ENCODE data around the gene MPP1.

Gene MPP1

GRCh38 chrX:154806837-154807501 lies 1.7 kb upstream of the MPP1 start:
- Histone ChIP-seq H3K9me3 (ENCODE audit: severe bottlenecking) (no peaks in the 10 kb centered on the region), H3K27me3 (ENCODE audit: insufficient read depth, poor library complexity, severe bottlenecking) (no peaks in the 10 kb centered on the region), H3K27ac (ENCODE audit: poor library complexity, severe bottlenecking) (no peak overlapping the region), H3K4me1 (ENCODE audit: insufficient read depth, poor library complexity, severe bottlenecking) (no peaks in the 10 kb centered on the region), H3K4me3 (ENCODE audit: severe bottlenecking) (no peak overlapping the region), H3K36me3 (ENCODE audit: low read depth) (no peaks in the 10 kb centered on the region)
- TF ChIP-seq CTCF (IDR thresholded peaks at IDR 0.05; ENCODE audit: poor library complexity, severe bottlenecking): no peak
- ATAC-seq (ENCODE audit: low read depth) (no peak), DNase-seq (ENCODE audit: low spot score) (no peak)

GRCh38 chrX:154805696-154806091 lies 409 bp upstream of the MPP1 start:
- peak overlapping the region; percentile 55 for H3K4me3 ChIP-seq (ENCODE audit: severe bottlenecking)
- no peaks in the 10 kb centered on the region for H3K36me3 ChIP-seq (ENCODE audit: low read depth)
- H3K27me3 ChIP-seq (ENCODE audit: insufficient read depth, poor library complexity, severe bottlenecking): no peaks in the 10 kb centered on the region
- no peak overlapping the region for H3K27ac ChIP-seq (ENCODE audit: poor library complexity, severe bottlenecking)
- peak; percentile 54 for ATAC-seq (ENCODE audit: low read depth)
- no peaks in the 10 kb centered on the region for H3K9me3 ChIP-seq (ENCODE audit: severe bottlenecking)
- no peaks in the 10 kb centered on the region for H3K4me1 ChIP-seq (ENCODE audit: insufficient read depth, poor library complexity, severe bottlenecking)
- TF ChIP-seq CTCF (IDR thresholded peaks at IDR 0.05; ENCODE audit: poor library complexity, severe bottlenecking): no peak
- DNase-seq (ENCODE audit: low spot score): no peak

GRCh38 chrX:154804261-154804956 lies 876 bp downstream of the MPP1 start:
- ATAC-seq (ENCODE audit: low read depth): no peak
- Histone ChIP-seq H3K27ac (ENCODE audit: poor library complexity, severe bottlenecking) (no peak overlapping the region), H3K4me3 (ENCODE audit: severe bottlenecking) (peak overlapping the region; percentile 55), H3K27me3 (ENCODE audit: insufficient read depth, poor library complexity, severe bottlenecking) (no peaks in the 10 kb centered on the region), H3K9me3 (ENCODE audit: severe bottlenecking) (no peaks in the 10 kb centered on the region), H3K36me3 (ENCODE audit: low read depth) (no peaks in the 10 kb centered on the region), H3K4me1 (ENCODE audit: insufficient read depth, poor library complexity, severe bottlenecking) (peaks cover 4% of the 10 kb centered on the region)
- no peak for TF ChIP-seq CTCF (IDR thresholded peaks at IDR 0.05; ENCODE audit: poor library complexity, severe bottlenecking)
- DNase-seq (ENCODE audit: low spot score): no peak

- Histone ChIP-seq H3K27me3 (ENCODE audit: insufficient read depth, poor library complexity, severe bottlenecking) (no peaks in the 10 kb centered on the region), H3K4me3 (ENCODE audit: severe bottlenecking) (no peak overlapping the region), H3K4me1 (ENCODE audit: insufficient read depth, poor library complexity, severe bottlenecking) (peaks cover 12% of the 10 kb centered on the region), H3K27ac (ENCODE audit: poor library complexity, severe bottlenecking) (no peak overlapping the region), H3K9me3 (ENCODE audit: severe bottlenecking) (no peaks in the 10 kb centered on the region), H3K36me3 (ENCODE audit: low read depth) (no peaks in the 10 kb centered on the region)
- no peak for TF ChIP-seq CTCF (IDR thresholded peaks at IDR 0.05; ENCODE audit: poor library complexity, severe bottlenecking)
- ATAC-seq (ENCODE audit: low read depth) (no peak), DNase-seq (ENCODE audit: low spot score) (no peak)
These were observed 2.3 kb downstream of the MPP1 start for GRCh38 chrX:154802947-154803346.

Data from RWPE2 (cell line).